Mucosa of gallbladder (tissue), 1 donor: Measurements from ENCODE around the gene ANKFY1. TPM values are rescaled to one million over a fixed set of nuclear protein-coding genes. Genes with fewer than 3 reads are reported as not detected.

ENCODE experiments used
- DNase-seq: peaks from one replicate; pipeline ENCODE4 v3.0.0-alpha.2; 2020; ENCODE audit warnings: low spot score
- total RNA-seq: library from RNA; stranded (reverse); gene quantifications from one replicate; pipeline ENCODE4 v1.2.1, GENCODE V29; 2021
- donor health status: DM: no; HTN: no; CAD: no.

ANKFY1 gene
- total RNA-seq, 1 donor from 2014 or later: 57.5 TPM

GRCh38 chr17:4118015-4118743 is 145.6 kb downstream of the ANKFY1 start:
- DNase-seq: no peak

GRCh38 chr17:4116516-4116915 is 147.3 kb downstream of the ANKFY1 start:
- DNase-seq: no peak

Other genes with a start within 250 kb of the ANKFY1 start
- 48.3 TPM for gene ZZEF1, start 120.9 kb downstream of the ANKFY1 start, total RNA-seq
- 21.6 TPM for gene CYB5D2, start 120.8 kb downstream of the ANKFY1 start, total RNA-seq
- 70.1 TPM for gene UBE2G1, start 102.7 kb upstream of the ANKFY1 start, total RNA-seq
- 1.8 TPM for gene SPNS3, start 170.0 kb upstream of the ANKFY1 start, total RNA-seq
- gene SPNS2, start 234.9 kb upstream of the ANKFY1 start, total RNA-seq: 158 TPM